Progenitor cell of endocrine pancreas (in vitro differentiated cells): Measurements from ENCODE around the gene THRB. TPM values are rescaled to one million over a fixed set of nuclear protein-coding genes. Genes with fewer than 3 reads are reported as not detected.
A peak's percentile ranks its signal among the peaks of the same experiment; 100 is the strongest.

Experiments
- DNase-seq: peaks from one replicate; pipeline ENCODE4 v3.0.0; 2021; ENCODE audit warnings: low spot score; ENCODE audit not compliant: unreplicated experiment
- H3K27ac Mint-ChIP-seq: 2 replicates; pipeline ENCODE4 v1.8.0; 2021; ENCODE audit warnings: mild to moderate bottlenecking, moderate library complexity, mixed read lengths
- H3K27me3 Mint-ChIP-seq: 2 replicates; pipeline ENCODE4 v1.8.0; 2021; ENCODE audit warnings: mixed read lengths
- H3K36me3 Mint-ChIP-seq: 2 replicates; pipeline ENCODE4 v1.8.0; 2022; ENCODE audit warnings: mixed read lengths; ENCODE audit not compliant: insufficient read depth
- H3K4me1 Mint-ChIP-seq: 2 replicates; pipeline ENCODE4 v1.8.0; 2021; ENCODE audit warnings: low read depth, mixed read lengths
- H3K4me3 Mint-ChIP-seq: 2 replicates; pipeline ENCODE4 v1.8.0; 2021; ENCODE audit warnings: low read depth, mild to moderate bottlenecking, moderate library complexity, mixed read lengths
- H3K9me3 Mint-ChIP-seq: 2 replicates; pipeline ENCODE4 v1.8.0; 2021; ENCODE audit warnings: low read depth, mixed read lengths
- total RNA-seq: library from RNA; stranded (reverse); gene quantifications from 2 replicates; pipeline ENCODE4 v1.2.1, GENCODE V29; 2021
- TF ChIP-seq, protein P1 (sequence below): fragments of 200-600 bp; sonication (generic); IDR thresholded peaks from one replicate; pipeline ENCODE4 v1.5.0; 2021; ENCODE audit warnings: antibody characterized with exemption, mild to moderate bottlenecking; ENCODE audit not compliant: unreplicated experiment

Gene THRB
- total RNA-seq, 1 donor from 2014 or later = 19.7 TPM

DNA sequence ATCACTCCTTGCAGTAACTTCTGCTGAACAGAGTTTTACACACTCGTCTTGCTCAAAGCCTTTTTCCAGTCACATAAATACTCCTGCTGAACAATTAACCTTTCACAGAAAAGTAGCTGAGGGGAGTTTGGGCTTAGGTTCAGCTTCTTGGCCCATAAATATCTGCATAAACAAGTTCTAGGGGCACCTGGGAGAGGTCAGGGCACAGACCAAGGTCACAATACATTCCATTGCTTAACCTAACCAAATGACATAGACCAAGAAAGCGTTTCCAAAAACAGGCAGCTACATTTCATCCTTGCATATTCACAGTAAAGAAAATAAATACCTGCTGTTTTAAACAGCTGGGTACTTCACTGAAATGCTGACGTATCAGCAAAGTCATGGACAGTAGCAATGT lies 101.3 kb downstream of the THRB start:
- Mint-ChIP-seq H3K27me3 (peaks cover 45% of the 10 kb centered on the region), H3K27ac (no peak overlapping the region), H3K4me1 (peaks cover 11% of the 10 kb centered on the region), H3K9me3 (no peaks in the 10 kb centered on the region), H3K36me3 (peaks cover 5% of the 10 kb centered on the region), H3K4me3 (no peak overlapping the region)
- no peak for DNase-seq
- TF ChIP-seq, protein P1, sequence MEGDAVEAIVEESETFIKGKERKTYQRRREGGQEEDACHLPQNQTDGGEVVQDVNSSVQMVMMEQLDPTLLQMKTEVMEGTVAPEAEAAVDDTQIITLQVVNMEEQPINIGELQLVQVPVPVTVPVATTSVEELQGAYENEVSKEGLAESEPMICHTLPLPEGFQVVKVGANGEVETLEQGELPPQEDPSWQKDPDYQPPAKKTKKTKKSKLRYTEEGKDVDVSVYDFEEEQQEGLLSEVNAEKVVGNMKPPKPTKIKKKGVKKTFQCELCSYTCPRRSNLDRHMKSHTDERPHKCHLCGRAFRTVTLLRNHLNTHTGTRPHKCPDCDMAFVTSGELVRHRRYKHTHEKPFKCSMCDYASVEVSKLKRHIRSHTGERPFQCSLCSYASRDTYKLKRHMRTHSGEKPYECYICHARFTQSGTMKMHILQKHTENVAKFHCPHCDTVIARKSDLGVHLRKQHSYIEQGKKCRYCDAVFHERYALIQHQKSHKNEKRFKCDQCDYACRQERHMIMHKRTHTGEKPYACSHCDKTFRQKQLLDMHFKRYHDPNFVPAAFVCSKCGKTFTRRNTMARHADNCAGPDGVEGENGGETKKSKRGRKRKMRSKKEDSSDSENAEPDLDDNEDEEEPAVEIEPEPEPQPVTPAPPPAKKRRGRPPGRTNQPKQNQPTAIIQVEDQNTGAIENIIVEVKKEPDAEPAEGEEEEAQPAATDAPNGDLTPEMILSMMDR = no peak

DNA sequence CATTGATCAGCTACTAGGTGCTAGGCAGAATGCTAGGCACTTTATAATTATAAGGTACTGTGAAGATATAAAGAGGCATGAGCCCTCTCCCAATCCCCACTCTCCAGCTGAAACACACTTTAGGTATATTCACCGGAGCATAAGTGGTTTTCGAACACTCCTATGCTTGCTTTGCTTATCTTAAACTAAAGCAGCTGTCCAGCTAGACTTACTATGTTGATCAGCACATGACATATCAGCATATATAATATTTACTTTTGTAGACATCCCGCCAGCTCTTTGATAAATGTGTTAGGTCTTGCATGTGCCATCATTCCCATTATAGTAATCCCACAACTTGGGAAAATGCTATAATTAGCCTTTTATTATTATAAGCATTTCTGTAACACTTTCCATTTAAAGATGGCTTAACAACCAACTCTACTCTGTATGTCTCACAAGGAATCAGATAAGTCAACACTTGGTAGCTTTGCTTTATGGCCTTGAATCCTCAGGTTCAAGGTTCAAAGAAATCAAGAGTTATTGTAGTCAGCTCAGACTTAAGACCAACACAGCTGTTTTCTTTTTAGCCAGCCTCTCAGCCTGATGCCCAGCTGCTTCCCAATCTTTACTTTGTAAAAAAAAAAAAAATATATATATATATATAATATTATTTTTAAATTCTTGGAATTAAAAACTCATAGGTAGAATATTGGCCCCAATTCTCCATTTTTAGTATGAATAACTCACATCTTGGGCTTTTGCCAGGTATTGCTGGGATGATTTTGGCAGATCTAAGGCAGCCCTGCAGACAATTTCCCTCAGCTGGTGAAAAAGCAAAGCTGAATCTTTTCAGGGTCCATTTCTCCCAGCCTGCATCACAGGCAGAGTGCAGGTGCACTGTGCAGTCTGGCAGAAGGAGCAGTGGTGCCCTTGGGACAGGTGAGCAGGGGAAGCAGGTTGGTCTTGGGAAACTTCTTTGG lies 104.2 kb downstream of the THRB start:
- H3K27ac Mint-ChIP-seq = no peak overlapping the region
- H3K27me3 Mint-ChIP-seq = peaks cover 23% of the 10 kb centered on the region

DNA sequence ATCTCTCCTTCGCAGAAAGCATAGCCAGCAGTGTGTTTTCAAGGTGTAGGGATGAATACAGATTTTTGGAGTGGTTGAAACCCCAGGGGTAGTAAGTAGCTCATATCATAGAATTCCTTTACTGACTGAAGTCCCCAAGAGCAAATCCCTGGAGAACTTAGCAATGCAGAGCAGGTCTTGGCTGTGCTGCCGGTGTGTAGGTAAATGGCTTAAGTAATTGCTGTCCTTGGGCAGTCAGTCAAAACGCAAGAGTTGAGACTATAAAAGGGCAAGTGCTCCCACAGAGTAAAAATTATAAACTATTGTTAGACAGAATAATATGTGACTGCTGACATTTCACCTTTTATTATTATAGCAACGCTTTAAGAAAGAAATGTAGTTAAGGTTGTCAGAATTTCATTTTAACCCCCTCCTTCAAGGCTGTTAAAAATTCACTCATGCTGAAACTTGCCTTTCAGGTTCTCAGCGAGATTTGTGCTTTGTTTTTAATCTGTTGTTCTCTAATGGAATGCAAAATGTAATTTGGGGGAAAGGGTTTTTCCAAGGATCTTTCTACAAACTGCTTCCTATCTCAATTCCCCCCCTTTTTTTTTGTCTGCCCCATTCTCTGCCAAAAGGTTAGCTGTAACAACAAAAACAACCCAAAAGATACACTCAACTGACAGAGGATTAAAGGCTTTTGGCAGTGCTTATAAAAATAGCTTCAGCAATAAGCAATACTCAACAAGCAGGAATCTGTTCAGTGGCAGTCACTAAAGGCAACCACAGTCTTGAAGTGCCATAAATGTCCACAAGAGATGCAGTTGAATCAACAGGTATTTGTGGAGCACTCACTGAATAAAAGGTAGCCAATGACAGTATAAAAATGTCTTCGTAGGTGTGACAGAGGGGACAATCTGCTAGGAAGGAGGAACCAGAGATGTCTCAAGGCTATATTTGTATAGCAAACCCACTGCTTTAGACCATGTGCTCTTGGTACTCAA lies 105.3 kb downstream of the THRB start:
- Mint-ChIP-seq H3K4me3 (no peak overlapping the region), H3K4me1 (peaks cover 11% of the 10 kb centered on the region), H3K27ac (peak overlapping the region; percentile 53), H3K36me3 (no peaks in the 10 kb centered on the region), H3K9me3 (no peaks in the 10 kb centered on the region), H3K27me3 (peaks cover 17% of the 10 kb centered on the region)
- DNase-seq = no peak
- TF ChIP-seq, protein P1 = no peak

More for the DNA sequence above, 104.2 kb downstream of the THRB start:
- DNase-seq = no peak
- H3K4me3 Mint-ChIP-seq = no peak overlapping the region
- peaks cover 11% of the 10 kb centered on the region for H3K4me1 Mint-ChIP-seq
- TF ChIP-seq, protein P1 = no peak
- H3K36me3 Mint-ChIP-seq = no peaks in the 10 kb centered on the region
- no peaks in the 10 kb centered on the region for H3K9me3 Mint-ChIP-seq

DNA sequence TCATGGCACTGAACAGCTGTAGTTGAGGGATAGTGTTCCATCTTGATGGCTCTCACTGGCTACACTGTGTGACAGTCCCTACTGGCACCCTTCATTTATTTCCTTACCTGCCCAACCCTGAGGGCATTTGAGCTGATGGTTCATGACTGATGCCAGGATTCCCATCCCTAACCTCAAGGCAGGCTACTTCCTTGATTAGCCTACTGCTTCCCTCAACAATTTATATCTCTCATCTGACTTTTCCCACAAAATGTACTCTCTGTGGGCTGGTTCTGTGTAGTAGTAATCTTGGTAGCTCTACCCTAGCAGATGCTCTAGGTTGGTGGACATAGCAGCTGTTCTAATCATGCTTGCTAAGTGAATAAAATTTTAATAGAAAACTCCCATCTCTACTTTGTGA lies 106.0 kb downstream of the THRB start:
- H3K4me3 Mint-ChIP-seq = no peak overlapping the region
- H3K27me3 Mint-ChIP-seq = peaks cover 10% of the 10 kb centered on the region
- peaks cover 11% of the 10 kb centered on the region for H3K4me1 Mint-ChIP-seq
- DNase-seq = no peak
- TF ChIP-seq, protein P1 = no peak
- H3K36me3 Mint-ChIP-seq = no peaks in the 10 kb centered on the region
- no peak overlapping the region for H3K27ac Mint-ChIP-seq
- no peaks in the 10 kb centered on the region for H3K9me3 Mint-ChIP-seq

DNA sequence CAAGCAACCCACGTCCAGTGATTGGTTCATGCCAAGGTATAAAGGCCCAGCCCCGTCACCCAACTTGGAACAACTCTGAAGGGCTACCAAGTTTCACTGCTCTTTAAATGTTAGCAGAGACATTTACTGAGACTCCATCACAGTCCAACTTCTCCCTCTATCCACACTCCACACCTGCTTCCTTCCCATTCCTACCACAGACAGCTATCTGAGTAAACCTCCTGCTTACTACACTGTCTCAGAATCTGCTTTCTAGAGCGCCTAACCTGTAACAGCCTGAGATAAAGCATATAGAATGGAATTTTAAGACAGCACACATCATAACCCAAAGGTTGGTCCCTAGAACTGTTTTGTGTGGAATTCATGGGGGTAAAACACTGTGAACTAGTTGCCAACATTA lies 106.5 kb downstream of the THRB start:
- H3K4me3 Mint-ChIP-seq = no peak overlapping the region
- peaks cover 6% of the 10 kb centered on the region for H3K27me3 Mint-ChIP-seq
- H3K36me3 Mint-ChIP-seq = no peaks in the 10 kb centered on the region
- H3K4me1 Mint-ChIP-seq = peaks cover 11% of the 10 kb centered on the region
- H3K9me3 Mint-ChIP-seq = no peaks in the 10 kb centered on the region
- DNase-seq = no peak
- H3K27ac Mint-ChIP-seq = no peak overlapping the region
- TF ChIP-seq, protein P1 = no peak
